ENCODE measurements around the gene COL9A1. TPM values are rescaled to one million over a fixed set of nuclear protein-coding genes. Genes with fewer than 3 reads are reported as not detected.

Gene COL9A1
- polyA plus RNA-seq, 1 donor = 33.0 TPM

DNA sequence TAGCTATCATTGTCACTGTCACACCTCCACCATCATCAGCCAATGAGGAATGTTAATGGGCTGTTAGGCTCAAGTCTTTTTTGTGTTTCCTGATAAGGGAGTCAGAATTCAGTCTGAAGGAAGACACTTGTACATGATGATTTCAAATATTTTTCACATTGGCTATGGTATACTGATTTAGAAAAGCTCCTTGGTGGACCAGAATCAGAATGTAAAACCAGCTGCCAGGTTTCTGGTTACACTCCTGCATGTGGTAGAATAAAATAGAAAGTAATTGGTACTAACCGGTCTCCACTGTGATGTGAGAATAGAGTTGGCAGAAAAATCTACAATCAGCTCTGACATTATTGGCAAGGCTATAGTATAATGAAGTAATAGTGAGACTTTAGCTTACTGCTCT, 10.7 kb downstream of the COL9A1 start:
- DNase-seq = no peak

- DNase-seq = no peak
These were observed 13.6 kb downstream of the COL9A1 start for GRCh38 chr6:70289299-70289698.

DNA sequence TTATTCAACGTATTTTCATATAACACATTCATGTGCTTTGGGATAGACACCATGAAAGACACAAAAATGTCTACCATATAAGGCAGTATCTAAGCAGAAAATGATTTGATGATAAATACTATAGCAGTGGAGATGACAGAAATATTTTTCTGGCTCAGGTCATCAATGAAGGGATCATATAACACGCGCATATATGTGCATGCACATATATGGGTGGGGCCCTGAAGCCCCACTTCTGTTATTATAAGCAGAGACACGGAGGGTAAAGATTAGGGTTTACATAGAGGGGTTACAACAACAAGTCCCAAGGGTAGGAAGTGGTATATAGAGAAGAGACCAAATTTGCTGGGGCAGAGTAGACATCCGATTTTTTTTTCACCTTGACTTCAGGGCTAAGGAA, 16.0 kb downstream of the COL9A1 start:
- DNase-seq = no peak

GRCh38 chr6:70285201-70285600, 17.7 kb downstream of the COL9A1 start:
- DNase-seq = no peak

DNA sequence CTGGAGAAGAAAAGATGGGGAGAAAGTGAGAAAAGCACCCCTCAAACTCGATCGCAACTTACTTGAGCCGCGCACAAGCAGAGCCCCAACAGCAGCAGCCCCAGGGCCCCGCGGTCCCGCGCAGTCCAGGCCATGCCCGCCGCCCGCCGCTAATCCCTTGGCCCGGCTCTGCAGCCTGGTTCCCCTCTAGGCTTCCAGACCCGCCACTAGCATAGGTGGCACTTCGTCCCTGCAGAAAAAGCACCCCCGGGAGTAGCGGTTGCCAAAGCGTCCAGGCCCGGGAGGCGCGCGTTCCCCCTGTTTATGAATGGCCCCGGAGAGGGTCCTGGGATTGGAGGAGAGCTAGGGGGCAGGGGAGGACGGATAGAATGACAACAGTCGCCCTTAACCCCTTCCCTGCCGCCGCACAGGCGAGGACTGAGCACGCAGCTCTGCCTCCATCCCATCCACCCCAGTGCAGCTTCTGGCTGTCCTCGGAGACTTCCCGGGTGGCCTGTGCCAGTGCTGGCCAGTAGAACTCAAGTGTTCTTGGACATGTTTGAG, 19.9 kb downstream of the COL9A1 start:
- DNase-seq = no peak

- no peak for DNase-seq
These were observed 20.5 kb downstream of the COL9A1 start for GRCh38 chr6:70282312-70282918.

- no peak for DNase-seq
These were observed 21.0 kb downstream of the COL9A1 start for GRCh38 chr6:70281923-70282311.

GRCh38 chr6:70280400-70280853, 22.5 kb downstream of the COL9A1 start:
- no peak for DNase-seq

- no peak for DNase-seq
These were observed 25.4 kb downstream of the COL9A1 start for GRCh38 chr6:70277470-70277869.

GRCh38 chr6:70274338-70274737, 28.5 kb downstream of the COL9A1 start:
- DNase-seq = no peak

DNA sequence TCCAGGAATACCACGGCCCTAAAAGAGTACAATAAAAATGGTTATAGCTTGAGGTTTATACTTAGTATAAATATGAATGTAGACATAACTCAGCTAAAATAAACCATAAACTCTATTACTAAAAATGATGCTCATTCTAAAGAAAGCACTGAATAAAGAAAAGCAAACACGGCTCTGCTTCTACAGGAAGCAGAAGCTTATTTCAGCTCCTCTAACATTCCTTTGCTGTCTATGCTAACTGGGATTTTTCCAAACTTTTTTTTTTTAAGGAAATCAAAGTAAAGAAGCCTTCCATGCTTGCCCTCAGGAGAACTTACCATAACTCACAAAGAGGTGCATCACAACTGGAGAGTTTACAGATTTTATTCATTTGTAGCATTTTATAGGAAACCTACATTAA, 30.8 kb downstream of the COL9A1 start:
- DNase-seq = no peak

- no peak for DNase-seq
These were observed 32.4 kb downstream of the COL9A1 start for GRCh38 chr6:70270287-70271005.

DNA sequence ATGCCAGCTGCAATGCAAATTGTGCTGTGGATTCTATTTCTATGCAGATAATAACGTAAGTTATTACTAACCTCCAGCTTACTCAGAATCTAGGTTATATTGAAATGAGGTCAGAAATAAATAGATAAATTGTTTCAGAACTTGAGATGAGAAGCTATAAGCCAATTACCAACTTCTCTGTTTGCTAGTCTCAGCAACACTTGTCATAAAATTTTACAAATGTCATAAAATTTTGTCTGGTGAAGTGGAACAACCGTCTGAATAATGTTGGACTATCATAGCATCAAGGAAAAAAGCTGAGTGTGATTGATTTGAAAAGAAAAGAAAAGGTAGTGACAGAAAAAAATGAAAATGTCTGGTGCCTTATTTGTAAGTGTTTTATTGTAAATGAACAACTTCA, 36.7 kb downstream of the COL9A1 start:
- DNase-seq = no peak

DNA sequence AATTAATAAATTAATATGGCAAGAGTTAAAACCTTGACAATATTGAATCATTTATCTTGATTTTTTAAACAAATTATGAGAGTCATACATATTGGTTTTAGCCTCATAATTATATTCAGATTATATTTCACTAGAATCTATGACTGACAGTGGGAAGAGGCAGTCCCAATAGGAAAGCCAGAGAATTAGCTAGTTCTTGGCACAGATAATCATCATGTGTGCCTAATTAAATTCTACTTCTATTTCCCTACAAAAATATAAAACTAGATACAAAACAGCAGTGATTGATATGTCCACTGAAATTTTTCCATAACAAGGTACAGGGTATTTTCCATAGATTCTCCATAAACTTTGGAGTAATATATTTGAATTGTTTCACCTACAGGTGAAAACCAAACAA, 38.6 kb downstream of the COL9A1 start:
- no peak for DNase-seq

DNA sequence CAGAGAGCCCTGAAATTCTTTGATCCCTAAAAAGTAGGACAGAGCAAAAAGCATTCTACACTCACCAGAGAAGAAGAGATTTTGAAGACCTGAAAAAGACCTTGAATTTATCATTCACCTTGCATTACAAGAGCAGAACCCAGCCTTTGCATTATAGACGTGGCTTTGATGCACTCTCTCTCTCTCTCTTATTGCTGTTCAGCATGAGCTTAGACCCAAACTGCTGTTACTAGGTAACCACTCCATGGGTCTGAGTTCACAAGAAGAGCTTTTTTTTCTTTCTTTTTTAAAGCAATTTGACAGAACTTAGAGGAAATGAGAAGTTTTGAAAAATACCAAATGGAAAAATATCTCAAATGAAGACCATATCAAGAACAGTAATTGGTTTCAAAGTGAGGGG, 44.4 kb downstream of the COL9A1 start:
- DNase-seq = no peak

DNA sequence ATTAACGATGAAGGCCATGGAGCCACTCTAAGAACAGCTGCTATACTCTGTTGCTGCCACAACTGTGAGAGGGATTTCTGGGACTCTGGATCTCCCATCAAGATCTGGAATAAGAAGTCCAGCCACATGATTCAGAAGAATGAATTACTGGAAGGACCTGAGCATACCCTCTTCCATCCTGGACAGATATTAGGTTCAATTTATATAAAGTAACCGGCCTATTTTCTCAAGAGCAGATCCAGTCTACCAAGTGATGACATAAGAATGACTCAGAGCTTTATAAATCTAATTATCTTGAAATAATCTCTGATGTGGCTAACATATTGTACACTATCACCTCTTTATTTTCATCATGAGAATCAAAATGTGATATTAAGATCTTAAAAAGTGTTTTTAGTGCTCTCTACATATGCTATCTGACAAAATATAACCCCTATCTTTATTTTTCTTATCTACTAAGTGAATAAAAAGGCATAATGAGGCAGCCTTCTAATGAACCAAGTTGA, 45.1 kb downstream of the COL9A1 start:
- no peak for DNase-seq

DNA sequence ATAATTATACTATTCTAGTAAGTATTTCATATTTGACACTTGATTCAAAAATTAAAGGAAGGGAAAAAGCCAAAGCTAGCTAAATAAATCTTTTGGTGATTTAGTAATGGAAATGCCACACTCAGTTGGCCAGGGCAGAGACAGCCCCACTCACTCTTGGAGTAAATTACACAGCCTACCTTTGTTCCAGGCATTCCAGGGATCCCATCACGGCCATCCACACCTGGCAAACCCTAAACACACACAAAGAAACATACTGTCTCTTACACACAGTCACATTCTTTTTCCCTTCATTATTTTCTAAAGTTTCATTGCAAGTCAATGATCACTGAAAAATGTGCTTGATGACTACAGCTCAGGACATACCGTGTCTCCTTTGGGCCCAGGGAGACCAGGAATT, 48.1 kb downstream of the COL9A1 start:
- no peak for DNase-seq

- no peak for DNase-seq
These were observed 49.0 kb downstream of the COL9A1 start for GRCh38 chr6:70253923-70254322.

GRCh38 chr6:70252604-70253003, 50.3 kb downstream of the COL9A1 start:
- DNase-seq = no peak

DNA sequence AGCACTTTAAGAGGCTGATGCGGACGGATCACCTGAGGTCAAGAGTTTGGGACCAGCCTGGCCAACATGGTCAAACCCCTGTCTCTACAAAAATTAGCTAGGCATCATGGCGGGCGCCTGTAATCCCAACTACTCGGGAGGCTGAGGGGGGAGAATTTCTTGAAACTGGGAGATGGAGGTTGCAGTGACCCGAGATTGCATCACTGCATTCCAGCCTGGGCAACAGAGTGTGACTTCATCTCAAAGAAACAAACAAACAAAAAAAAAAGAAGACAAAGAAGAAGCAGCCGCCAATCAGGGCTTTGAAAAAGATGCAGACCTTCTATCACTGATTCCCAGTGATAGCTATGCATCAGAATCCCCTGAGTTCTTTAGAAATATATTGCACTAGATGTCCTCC, 56.8 kb downstream of the COL9A1 start:
- DNase-seq = no peak

DNA sequence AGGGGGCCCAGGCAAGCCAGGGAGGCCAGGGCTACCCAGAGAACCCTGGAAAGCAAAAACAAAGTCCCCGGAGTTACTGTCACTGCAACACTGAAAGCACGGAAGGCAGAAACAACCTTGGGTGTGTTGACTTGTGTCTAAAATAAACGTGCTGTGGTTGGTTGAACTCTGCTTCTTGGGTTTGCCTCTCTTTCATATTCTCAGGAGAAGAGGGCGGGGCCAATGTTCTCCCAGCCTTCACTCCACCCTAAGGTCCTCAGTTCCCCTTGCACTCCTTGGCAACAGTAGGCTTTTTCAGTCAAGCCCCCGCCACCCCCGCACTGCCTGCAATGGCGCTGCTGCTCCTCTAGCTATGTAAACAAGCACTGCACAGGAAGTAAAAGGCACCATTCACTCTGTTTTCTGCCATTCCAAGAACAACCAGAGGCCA, 60.9 kb downstream of the COL9A1 start:
- no peak for DNase-seq

DNA sequence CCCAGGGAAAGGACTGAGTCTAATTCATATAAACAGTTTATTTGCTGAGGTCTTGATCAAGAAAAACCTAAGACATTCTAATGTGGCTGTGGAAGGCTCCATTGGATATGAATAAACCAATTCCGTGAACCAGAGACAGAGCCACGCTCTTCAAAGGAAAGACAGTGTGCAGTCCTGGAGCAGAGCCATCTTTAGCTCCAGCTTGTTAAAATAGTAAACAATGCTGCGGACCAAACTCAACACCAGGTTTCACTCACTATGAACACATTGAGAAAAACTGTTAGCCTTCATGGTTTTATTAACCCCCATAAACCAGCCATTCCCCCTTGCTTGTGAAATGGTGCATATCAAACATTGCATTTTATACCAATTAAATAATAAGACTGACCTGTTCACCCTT, 61.9 kb downstream of the COL9A1 start:
- no peak for DNase-seq

GRCh38 chr6:70236343-70236742, 66.5 kb downstream of the COL9A1 start:
- DNase-seq = no peak
